ENCODE measurements around the gene FGF18.

The FGF18 gene

GRCh38 chr5:171480239-171480638 is 60.8 kb downstream of the FGF18 start:
- no peak for TF ChIP-seq CTCF (IDR thresholded peaks at IDR 0.05; ENCODE audit: low read length, missing control alignments)
- no peak overlapping the region for H3K4me3 ChIP-seq (replicated peaks; ENCODE audit: low read depth, low read length)
- no peak for DNase-seq (ENCODE audit: low read depth)

GRCh38 chr5:171481571-171482433 is 62.4 kb downstream of the FGF18 start:
- TF ChIP-seq CTCF (IDR thresholded peaks at IDR 0.05; ENCODE audit: low read length, missing control alignments): no peak
- DNase-seq (ENCODE audit: low read depth): peak; percentile 14
- no peak overlapping the region for H3K4me3 ChIP-seq (replicated peaks; ENCODE audit: low read depth, low read length)

- no peak for TF ChIP-seq CTCF (IDR thresholded peaks at IDR 0.05; ENCODE audit: low read length, missing control alignments)
- no peak overlapping the region for H3K4me3 ChIP-seq (replicated peaks; ENCODE audit: low read depth, low read length)
- DNase-seq (ENCODE audit: low read depth): no peak
These were observed 62.9 kb downstream of the FGF18 start for GRCh38 chr5:171482434-171482730.

- TF ChIP-seq CTCF (IDR thresholded peaks at IDR 0.05; ENCODE audit: low read length, missing control alignments): no peak
- no peak overlapping the region for H3K4me3 ChIP-seq (replicated peaks; ENCODE audit: low read depth, low read length)
- peak; percentile 86 for DNase-seq (ENCODE audit: low read depth)
These were observed 64.2 kb downstream of the FGF18 start for GRCh38 chr5:171483551-171484135.

- TF ChIP-seq CTCF (IDR thresholded peaks at IDR 0.05; ENCODE audit: low read length, missing control alignments): peak; percentile 59
- peak; percentile 29 for DNase-seq (ENCODE audit: low read depth)
- no peak overlapping the region for H3K4me3 ChIP-seq (replicated peaks; ENCODE audit: low read depth, low read length)
These were observed 65.0 kb downstream of the FGF18 start for GRCh38 chr5:171484460-171484899.

GRCh38 chr5:171485668-171486067 is 66.2 kb downstream of the FGF18 start:
- H3K4me3 ChIP-seq (replicated peaks; ENCODE audit: low read depth, low read length): no peak overlapping the region
- no peak for TF ChIP-seq CTCF (IDR thresholded peaks at IDR 0.05; ENCODE audit: low read length, missing control alignments)
- no peak for DNase-seq (ENCODE audit: low read depth)
